Right lobe of liver (tissue), 6 donors: ENCODE results near the gene ZFP92. TPM values are rescaled to one million over a fixed set of nuclear protein-coding genes. Genes with fewer than 3 reads are reported as not detected.

Source experiments
- ATAC-seq, 4 donors: fragments of 200-7000 bp; cut with Tn5 transposase; one replicate each; pipeline ENCODE4 v1.9.1; 2020; ENCODE audit warnings: mild to moderate bottlenecking in 4 of 4, moderate library complexity in 4 of 4
- DNase-seq, 3 donors: peaks; one replicate each; pipeline ENCODE4 v3.0.0-alpha.2; 2020
- H3K27ac ChIP-seq, 3 donors: fragments of 200-600 bp; one replicate each; pipeline ENCODE4 v1.8.0; 2022
- H3K27me3 ChIP-seq, 2 donors: fragments of 200-600 bp; one replicate each; pipeline ENCODE4 v1.8.0; 2022
- H3K36me3 ChIP-seq, 4 donors: fragments of 200-600 bp; sonication (generic) in 1 of 4; one replicate each; pipeline versions ENCODE4 v1.5.1 to v1.8.0; 2017 to 2022; ENCODE audit warnings: control low read depth in 1 of 4
- H3K4me1 ChIP-seq, 4 donors: fragments of 200-600 bp; sonication (generic) in 1 of 4; one replicate each; pipeline versions ENCODE4 v1.5.1 to v1.8.0; 2017 to 2022; ENCODE audit warnings: control low read depth in 1 of 4
- H3K4me3 ChIP-seq, 3 donors: fragments of 200-600 bp; one replicate each; pipeline ENCODE4 v1.8.0; 2022
- H3K9me3 ChIP-seq, 4 donors: fragments of 200-600 bp; sonication (generic) in 1 of 4; one replicate each; pipeline versions ENCODE4 v1.5.1 to v1.8.0; 2017 to 2022; ENCODE audit warnings: control low read depth in 1 of 4
- CTCF ChIP-seq, 4 donors: fragments of 200-600 bp in 3 of 4; fragments of 450-650 bp in 1 of 4; IDR thresholded peaks; one replicate each; pipeline versions ENCODE4 v1.5.1 to v1.8.0; 2016 to 2022; ENCODE audit warnings: antibody characterized with exemption in 4 of 4, mild to moderate bottlenecking in 2 of 4
- POLR2A ChIP-seq: fragments of 450-650 bp; IDR thresholded peaks from one replicate; pipeline ENCODE4 v1.6.1; 2017; ENCODE audit warnings: antibody characterized with exemption, mild to moderate bottlenecking
- WGBS: methylation state at CpG from one replicate; pipeline ENCODE4 v1.1.6; 2018; ENCODE audit warnings: low coverage, low lambda C conversion rate; ENCODE audit not compliant: insufficient coverage; ENCODE audit errors: missing lambda C conversion rate; 5-methylcytosine and 5-hydroxymethylcytosine counted together
- intact Hi-C, 2 donors: fragments of 100-400 bp; cut with DNase I; formaldehyde crosslinking; loops; one replicate each; pipeline versions ENCODE4 v1.11.2 to v1.14.1; 2022
- total RNA-seq, 6 experiments: library from RNA; depleted of rRNA in 2 of 6; stranded (reverse); fragments of >200 nt in 2 of 6; fragmentation: NEBNext Ultra II Directional in 3 of 6; extraction: Animal tissue kit (Norgen Biotek cat#: 25700) in 3 of 6; gene quantifications; one replicate each; pipeline versions ENCODE4 v1.1.0 to v1.2.4, GENCODE V29; 2016 to 2023
- donor health status: DM: no; HTN: yes; CAD: no.
- donor health status: DM: no; HTN: no; CAD: no.
- donor health status: DM: no; HTN: no; CAD: no.
- donor health status: DM: no; HTN: yes; CAD: no.
- donor health status: DM: no; HTN: yes; CAD: no.

Gene ZFP92
- total RNA-seq, 6 experiments from 2014 or later: 0.31 to 1.4 (median 0.41) TPM

- WGBS: 90% methylated on average over 4 of the region's 18 CpGs
Observed at GRCh38 chrX:153421856-153422255, 10.6 kb downstream of the ZFP92 start.

DNA sequence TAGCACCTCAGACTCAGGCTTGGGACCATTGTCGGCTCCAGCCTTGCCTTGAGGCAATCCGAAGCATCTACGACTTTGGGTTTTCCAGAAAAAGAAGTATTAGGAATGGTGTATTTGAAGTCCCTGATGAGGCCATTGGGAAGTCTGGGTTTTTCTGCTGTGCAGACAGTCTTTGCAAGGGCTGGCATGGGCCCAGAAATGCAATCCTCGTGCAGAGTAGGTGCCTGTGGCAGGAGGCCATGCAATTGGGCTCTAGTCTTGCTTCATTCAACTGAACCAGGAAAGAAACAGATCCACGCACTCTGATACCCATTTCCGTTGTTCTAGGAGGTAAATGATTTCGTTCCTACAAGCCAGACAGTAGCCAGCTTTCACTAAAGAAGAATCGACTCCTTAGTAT, 12.4 kb downstream of the ZFP92 start:
- peak; percentile 34 to 82 (median 58) for ATAC-seq

More at GRCh38 chrX:153421856-153422255, 10.6 kb downstream of the ZFP92 start:
- H3K27ac ChIP-seq: no peak overlapping the region
- H3K9me3 ChIP-seq: no peaks in the 10 kb centered on the region
- DNase-seq (no peak), ATAC-seq (no peak)
- no peaks in the 10 kb centered on the region for H3K27me3 ChIP-seq
- H3K36me3 ChIP-seq: no peaks in the 10 kb centered on the region
- TF ChIP-seq CTCF (IDR thresholded peaks at IDR 0.05) (no peak), POLR2A (no peak)
- H3K4me1 ChIP-seq: no peaks in the 10 kb centered on the region
- intact Hi-C loops: no loop called here
- no peak overlapping the region for H3K4me3 ChIP-seq

DNA sequence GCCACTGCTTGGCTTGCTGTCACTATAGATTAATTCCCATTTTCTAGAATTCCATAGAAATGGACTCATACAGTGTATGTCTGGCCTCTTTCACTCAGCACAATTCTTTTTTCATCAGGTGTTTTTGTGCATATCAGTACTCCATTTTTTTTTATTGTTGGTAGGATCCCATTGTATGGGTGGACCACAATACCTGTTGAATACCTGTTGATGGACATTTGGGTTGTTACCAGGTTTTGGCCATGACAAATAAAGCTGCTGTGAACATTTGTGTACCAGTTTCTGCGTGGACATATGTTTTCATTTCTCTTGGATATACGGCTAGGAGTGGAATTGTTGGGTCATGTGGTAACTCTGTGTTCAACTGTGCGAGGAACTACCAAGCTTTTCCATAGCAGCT, 14.9 kb downstream of the ZFP92 start:
- TF ChIP-seq POLR2A (no peak), CTCF (IDR thresholded peaks at IDR 0.05) (no peak)
- H3K4me1 ChIP-seq: no peaks in the 10 kb centered on the region
- no peak for ATAC-seq
- H3K36me3 ChIP-seq: no peaks in the 10 kb centered on the region
- no peak overlapping the region for H3K27ac ChIP-seq
- peaks cover 0 to 3% of the 10 kb centered on the region in 2 donors for H3K27me3 ChIP-seq
- no peak overlapping the region for H3K4me3 ChIP-seq
- DNase-seq: no peak
- 62% methylated on average over 2 of the region's 3 CpGs for WGBS
- H3K9me3 ChIP-seq: no peaks in the 10 kb centered on the region
- intact Hi-C loops: no loop called here

More for the DNA sequence above, 12.4 kb downstream of the ZFP92 start:
- peak; percentile 51 to 77 (median 71) for DNase-seq
- Histone ChIP-seq H3K36me3 (no peaks in the 10 kb centered on the region), H3K4me1 (no peaks in the 10 kb centered on the region), H3K9me3 (no peaks in the 10 kb centered on the region), H3K27ac (no peak overlapping the region), H3K27me3 (no peaks in the 10 kb centered on the region), H3K4me3 (no peak overlapping the region)
- TF ChIP-seq POLR2A: no peak
- TF ChIP-seq CTCF (IDR thresholded peaks at IDR 0.05): no peak
- WGBS: 52% methylated on average over 8 of the region's 8 CpGs
- intact Hi-C loops: no loop called here

GRCh38 chrX:153430796-153431195, 19.5 kb downstream of the ZFP92 start:
- Histone ChIP-seq H3K36me3 (no peaks in the 10 kb centered on the region), H3K27me3 (peaks cover 0 to 7% of the 10 kb centered on the region in 2 donors), H3K4me3 (no peak overlapping the region), H3K4me1 (no peaks in the 10 kb centered on the region), H3K27ac (no peak overlapping the region), H3K9me3 (no peaks in the 10 kb centered on the region)
- intact Hi-C loops: no loop called here
- no peak for ATAC-seq
- no peak for DNase-seq
- 84% methylated on average over 5 of the region's 6 CpGs for WGBS
- TF ChIP-seq POLR2A (no peak), CTCF (IDR thresholded peaks at IDR 0.05) (no peak)

DNA sequence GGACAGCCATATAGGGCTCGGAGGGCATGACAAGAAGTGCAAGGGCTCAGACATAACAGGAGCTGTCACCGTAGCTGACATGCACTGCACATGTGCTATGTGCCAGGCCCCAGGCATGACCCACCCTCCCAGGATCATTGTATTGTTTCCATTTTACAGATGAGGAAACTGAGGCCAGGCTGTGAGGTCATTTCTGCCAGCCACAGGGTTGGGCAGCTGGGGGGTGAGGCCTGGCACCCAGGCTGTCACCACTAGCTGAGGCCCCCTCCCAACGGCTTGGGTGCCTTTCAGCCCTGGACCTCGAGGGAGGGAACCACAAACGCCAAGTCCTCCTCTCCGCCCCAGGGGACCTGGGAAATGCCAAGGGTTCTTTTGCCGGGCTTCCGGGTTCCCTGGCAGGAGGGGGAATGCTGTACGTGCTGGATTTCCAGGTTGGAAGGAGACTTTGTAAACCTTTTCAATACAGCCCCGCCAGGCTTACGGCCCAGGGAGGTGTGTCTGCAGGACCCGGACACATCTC, 21.9 kb downstream of the ZFP92 start:
- TF ChIP-seq POLR2A (no peak), CTCF (IDR thresholded peaks at IDR 0.05) (no peak)
- Histone ChIP-seq H3K27me3 (peaks cover 0 to 7% of the 10 kb centered on the region in 2 donors), H3K36me3 (no peaks in the 10 kb centered on the region), H3K4me3 (no peak overlapping the region), H3K27ac (no peak overlapping the region), H3K4me1 (no peaks in the 10 kb centered on the region), H3K9me3 (no peaks in the 10 kb centered on the region)
- DNase-seq: no peak
- no peak for ATAC-seq
- intact Hi-C loops: no loop called here
- WGBS: 71% methylated on average over 6 of the region's 12 CpGs
